Hepatic stellate cell (primary cell): ENCODE data around the gene PAPSS2.
"Not testable (repeated sequence)": the region's sequence is repeated elsewhere in the genome, so short reads cannot be mapped to it uniquely, and the experiment has no call there.

ENCODE experiments used
- DNase-seq: peaks from one replicate; pipeline ENCODE4 v3.0.0; 2011; ENCODE audit warnings: low spot score

PAPSS2 gene

DNA sequence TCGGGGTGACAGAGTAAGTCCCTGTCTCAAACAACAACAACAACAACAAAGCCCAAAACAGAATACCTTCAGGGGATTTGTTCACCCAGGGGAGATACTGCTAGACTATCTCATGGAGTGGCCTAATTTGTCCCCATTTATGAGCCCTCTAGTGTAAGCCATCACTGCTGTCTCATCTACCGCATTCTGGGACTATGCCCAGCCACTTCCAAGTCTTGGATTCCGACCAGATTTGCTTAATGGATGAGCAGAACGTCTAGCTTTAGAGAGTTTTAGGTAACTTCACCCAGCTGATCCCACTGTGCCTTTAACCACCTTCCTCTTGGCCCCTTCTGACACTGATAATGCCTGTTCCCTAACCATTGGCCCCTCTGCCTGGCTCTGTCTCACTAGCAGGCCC, 47.1 kb downstream of the PAPSS2 start:
- no peak for DNase-seq

DNA sequence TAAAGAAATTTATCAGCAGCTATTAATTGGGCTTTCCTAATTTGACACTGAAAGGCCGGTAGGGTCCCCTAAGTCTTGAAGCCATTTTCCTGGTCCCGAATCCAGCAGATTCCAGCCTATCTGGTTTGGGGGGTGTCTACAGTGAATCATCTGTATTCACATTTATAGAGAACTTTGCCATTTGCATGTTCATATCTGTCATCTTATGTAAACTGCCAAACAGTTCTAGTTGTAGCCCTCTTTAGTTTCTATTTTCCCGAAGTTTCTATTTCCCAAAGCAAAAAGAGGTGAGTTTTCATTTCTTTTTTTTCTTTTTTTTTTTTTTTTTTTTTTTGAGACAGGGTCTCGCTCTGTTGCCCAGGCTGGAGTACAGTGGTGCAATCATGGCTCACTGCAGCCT, 47.6 kb downstream of the PAPSS2 start:
- DNase-seq, result no peak

DNA sequence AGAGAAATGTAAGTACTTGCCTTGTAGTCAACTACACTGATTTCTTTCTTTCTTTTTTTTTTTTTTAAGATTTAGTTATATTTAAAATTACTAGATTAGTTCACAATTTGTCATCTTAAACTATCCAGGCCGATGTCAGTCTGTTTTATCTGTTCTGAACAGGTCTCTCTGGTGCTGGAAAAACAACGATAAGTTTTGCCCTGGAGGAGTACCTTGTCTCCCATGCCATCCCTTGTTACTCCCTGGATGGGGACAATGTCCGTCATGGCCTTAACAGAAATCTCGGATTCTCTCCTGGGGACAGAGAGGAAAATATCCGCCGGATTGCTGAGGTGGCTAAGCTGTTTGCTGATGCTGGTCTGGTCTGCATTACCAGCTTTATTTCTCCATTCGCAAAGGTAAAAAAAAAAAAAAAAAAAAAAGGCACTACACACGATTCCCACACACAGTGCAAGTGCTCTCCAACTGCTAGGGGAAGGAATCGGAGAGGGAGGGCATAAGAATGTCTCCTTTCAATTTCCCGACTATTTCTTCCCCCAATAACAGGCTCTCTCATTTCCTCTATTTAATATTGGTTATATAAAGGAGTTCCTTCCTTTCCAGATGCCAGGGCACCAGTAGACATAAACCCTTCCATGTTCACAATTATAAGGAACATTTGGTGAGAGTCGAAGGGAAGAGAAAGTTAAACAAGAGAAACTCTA, 53.4 kb downstream of the PAPSS2 start:
- DNase-seq, result no peak

- no peak for DNase-seq
Observed at GRCh38 chr10:87713707-87714106, 54.0 kb downstream of the PAPSS2 start.

DNA sequence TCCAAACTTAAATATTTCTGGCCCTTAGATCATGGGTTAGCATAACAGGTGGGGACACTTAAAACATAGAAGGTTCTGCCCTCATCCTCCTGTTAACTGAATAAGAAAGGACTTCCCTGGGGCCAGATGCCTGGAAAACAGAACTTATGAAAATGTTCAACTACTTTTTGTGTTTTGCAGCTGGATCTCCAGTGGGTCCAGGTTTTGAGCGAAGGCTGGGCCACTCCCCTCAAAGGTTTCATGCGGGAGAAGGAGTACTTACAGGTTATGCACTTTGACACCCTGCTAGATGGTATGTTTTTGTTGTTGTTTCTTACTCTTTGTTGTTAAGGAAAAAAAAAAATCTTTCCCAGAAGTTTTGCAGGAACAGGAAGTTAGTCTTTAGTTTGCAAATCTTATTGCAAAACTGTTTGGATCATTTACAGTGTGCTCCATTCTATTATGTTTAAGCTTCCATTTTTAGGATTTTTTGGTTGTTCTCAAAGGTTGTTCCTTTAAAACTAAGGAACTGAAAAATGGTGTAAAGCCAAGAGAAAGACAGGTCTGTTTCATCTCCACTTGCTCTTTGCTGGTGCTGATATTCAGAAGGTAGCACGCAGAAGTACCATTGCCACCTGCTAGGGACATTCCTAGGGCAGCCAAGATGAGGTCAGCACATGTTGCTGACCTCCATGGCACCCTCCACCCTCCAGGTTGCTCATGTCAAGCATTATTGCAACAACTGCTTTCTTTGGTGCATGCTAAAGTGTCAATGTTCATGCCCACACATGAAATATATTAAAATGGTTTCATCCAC, 56.1 kb downstream of the PAPSS2 start:
- DNase-seq, result no peak

DNA sequence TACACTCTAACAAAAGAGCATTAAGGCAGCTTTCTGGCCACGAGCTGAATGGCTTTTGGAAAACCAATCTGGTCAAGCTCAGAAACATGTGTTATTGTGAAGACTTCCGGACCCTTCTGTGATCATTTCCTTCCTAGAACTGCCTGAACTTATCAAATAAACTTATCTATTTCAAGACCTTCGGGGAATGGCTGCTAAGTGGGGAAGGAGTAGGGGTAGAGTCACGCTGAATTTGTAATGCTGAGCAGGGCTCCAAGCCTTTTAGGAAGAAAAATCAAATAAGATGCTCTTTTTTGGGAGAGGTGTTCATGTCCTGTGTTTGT, 56.6 kb downstream of the PAPSS2 start:
- DNase-seq, result no peak

DNA sequence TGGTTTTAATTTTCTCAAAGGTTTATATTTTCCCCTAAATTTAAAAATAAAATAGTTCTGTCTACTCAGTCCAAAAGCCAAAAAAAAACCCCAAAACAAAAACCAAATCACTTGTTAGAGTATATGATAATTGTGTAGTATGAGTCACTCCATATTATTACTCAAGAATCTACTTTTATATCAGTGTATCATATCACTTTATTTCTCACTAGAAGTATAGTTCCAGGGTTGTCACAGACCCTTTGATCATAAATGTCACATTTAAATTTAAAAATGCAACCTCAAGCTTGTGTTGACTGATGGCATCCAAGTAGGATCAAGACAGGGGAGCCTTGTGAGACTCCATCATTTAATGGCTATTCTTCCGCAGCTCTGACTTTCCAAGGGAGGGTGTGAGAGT, 61.0 kb downstream of the PAPSS2 start:
- DNase-seq, result no peak

GRCh38 chr10:87721781-87722180, 62.1 kb downstream of the PAPSS2 start:
- no peak for DNase-seq

DNA sequence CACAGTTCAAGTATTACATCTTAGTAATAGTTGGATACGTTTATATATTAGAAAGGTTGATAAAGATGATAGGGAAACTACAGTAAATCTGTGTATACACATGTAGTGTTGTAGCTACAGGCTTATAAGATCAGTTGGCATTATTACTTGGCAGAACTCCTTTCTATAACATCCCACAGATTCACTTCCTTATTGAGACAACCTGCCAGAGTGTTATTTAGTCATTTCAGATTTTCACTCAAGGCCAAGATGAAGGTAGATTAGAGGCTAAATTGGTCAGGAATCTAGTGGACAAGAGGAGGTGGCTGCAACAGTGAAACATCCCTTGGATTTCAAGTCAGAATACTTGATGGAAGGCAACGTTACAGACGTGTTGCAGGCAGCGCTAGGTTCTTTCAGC, 63.0 kb downstream of the PAPSS2 start:
- DNase-seq, result no peak

DNA sequence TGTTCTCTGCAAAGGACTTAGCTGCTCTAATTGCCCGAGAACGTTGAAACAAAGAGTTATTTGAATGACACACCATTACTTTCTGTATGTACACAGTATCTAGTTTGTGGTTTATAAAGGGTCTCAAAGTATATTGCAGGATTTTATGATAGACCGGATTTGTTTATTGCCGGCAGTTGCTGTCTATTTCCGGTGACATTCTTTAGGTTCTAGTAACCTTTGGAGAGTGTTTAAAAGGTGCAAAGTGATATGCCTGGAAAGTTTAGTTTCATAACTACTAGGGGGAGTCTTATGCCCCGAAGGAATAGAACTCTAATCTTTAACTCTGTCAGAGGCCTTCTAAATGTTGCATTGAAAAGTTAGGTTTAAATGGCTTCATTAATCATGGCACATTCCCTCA, 63.8 kb downstream of the PAPSS2 start:
- no peak for DNase-seq

- DNase-seq, result no peak
Observed at GRCh38 chr10:87724789-87725188, 65.1 kb downstream of the PAPSS2 start.

GRCh38 chr10:87729940-87730339, 70.3 kb downstream of the PAPSS2 start:
- DNase-seq, result no peak

- DNase-seq, result no peak
Observed at GRCh38 chr10:87733081-87733480, 73.4 kb downstream of the PAPSS2 start.

DNA sequence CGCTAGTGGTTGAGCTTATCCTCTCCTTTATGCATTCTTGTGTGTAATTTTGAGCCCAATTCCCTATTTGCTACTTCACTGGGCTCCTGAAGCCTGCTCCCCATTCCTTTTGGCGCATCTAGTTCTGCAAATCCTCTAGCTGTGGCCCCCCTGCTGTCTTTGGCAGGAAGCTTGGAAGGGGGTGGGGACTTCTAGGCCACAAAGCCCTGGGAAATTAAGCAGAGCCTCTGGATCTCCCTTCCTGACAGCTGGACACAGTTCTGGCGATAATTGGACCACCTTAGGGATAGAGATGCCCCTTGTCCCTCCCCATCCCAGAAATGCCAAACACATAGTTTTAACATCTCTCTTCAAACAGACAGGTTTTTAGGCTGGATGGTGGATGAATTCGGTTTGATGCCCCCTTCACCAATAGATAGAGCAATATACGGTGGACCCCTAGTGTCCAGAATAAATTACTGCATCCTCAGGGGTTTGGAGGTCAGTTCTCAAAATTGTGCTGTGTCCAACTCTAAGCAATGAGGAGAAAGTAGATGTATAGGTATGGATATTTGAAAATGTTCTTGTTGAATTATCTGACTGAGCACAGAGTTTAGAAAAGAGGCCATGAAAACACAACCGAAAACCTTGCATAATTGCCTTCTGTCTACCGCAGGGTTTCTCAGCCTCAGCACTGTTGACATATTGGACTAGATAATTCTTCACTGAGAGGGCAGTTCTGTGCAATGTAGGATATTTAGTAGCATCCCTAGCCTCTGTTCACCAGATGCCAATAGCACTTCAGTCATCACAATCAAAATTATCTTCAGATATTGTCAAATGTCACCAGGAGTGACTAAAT, 75.5 kb downstream of the PAPSS2 start:
- DNase-seq, result peak; percentile 39

GRCh38 chr10:87738253-87738652, 78.6 kb downstream of the PAPSS2 start:
- not testable (repeated sequence) for DNase-seq

DNA sequence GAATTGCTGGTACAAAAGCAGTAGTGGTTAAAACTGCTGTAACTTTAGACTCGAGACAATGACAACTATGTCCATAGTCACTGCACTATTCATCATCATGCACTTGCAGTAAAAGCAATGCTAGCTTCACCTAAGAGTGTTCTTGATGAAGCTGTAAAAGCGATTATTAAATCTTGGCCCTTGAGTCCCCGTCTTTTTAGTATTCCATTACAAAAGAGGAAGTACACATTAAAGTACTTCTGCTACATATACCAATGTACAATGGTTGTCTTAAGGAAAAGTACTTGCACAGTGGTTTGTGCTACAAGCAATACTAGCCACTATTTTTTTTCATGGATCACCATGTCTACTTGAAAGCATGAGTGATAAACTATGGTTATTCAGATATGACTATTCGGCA, 80.0 kb downstream of the PAPSS2 start:
- no peak for DNase-seq

DNA sequence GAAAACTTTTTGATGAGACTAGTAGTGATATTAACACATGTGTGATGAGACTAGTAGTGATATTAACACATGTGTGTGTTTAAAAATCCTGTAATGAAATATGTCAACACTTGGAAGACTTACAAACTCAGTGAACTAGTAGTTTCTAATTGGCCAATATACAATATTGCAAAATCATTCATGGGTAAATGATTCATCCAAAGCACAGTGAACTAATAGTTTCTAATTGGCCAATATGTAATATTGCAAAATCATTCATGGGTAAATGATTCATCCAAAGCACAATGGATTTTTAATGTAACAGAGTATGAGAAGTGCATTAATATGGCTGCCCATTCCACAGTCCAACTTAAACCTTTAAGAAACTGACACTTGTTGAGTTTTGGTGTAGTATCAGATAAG, 80.6 kb downstream of the PAPSS2 start:
- peak; percentile 5 for DNase-seq

- not testable (repeated sequence) for DNase-seq
Observed at GRCh38 chr10:87742992-87743610, 83.4 kb downstream of the PAPSS2 start.

- no peak for DNase-seq
Observed at GRCh38 chr10:87744606-87745005, 84.9 kb downstream of the PAPSS2 start.

GRCh38 chr10:87746911-87747310, 87.2 kb downstream of the PAPSS2 start:
- DNase-seq, result no peak

DNA sequence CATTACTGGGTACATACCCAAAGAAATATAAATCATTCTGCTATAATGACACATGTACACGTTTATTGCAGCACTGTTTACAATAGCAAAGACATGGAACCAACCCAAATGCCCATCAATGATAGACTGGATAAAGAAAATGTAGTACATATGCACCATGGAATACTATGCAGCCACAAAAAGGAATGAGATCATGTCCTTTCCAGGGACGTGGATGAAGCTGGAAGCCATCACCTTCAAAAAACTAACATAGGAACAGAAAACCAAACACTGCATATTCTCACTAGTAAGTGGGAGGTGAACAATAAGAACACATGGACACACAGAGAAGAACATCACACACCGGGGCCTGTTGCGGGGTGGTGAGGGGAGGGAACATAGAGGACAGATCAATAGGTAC, 88.6 kb downstream of the PAPSS2 start:
- not testable (repeated sequence) for DNase-seq

DNA sequence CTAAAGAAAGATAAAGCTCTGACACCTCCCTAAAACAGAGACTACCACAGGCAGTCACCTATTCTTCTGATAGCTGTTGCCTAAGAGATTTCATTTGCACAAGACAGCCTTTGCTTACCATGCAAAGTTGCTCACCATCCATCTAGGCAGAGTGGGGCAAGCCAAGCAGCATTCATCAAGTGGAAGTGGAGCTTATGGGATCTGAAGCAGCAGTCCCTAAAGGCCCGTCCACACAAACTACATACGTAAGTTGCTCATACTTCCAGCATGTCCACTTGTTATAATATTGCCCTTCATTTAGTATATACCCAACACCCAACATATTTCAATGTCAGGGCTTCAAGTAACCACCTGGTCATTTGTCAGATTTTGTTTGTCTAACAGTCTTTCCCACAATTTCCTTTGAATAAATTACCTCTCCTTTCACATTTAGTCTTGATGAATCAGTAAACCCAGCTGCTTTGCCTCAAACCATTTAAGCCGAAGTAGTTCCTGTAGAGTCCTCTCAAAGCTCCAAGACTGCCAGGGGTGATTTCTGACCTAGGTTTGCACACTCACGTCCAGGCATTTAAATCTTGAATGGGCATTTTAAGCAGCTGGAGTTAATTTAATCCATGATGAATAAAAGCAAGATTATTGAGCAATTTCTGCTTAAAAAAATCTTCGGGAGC, 90.5 kb downstream of the PAPSS2 start:
- no peak for DNase-seq
